HG03575 (cell line): ENCODE measurements around the gene PCDH18.
"Not testable (repeated sequence)": the region's sequence is repeated elsewhere in the genome, so short reads cannot be mapped to it uniquely, and the experiment has no call there.

Experiments used
- ATAC-seq: cut with Tn5 transposase; IDR thresholded peaks from one replicate; pipeline ENCODE4 v1.9.1; 2021; ENCODE audit not compliant: unreplicated experiment, insufficient number of reproducible peaks, low FRiP score; ENCODE audit errors: extremely low read depth

The PCDH18 gene

GRCh38 chr4:137531168-137531985, 917 bp downstream of the PCDH18 start:
- ATAC-seq, result no peak

DNA sequence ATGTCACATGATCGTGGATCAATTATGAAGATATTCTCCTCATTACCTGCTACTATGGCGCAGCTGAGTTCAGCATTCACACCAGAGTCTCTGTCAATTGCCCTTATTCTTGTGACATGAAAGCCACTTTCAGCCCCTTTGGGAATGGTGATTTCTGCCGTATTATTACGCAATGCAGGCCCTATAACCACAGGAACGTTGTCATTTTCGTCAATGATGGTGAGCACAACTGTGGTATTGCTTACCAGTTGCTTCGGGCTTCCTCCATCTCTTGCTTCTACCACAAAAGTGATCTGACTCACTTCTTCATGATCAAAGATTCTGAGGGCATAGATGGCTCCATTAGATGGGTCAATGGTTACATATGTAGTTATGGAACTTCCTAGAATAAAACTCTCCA, 2.1 kb downstream of the PCDH18 start:
- ATAC-seq, result no peak

GRCh38 chr4:137529432-137529831, 2.9 kb downstream of the PCDH18 start:
- ATAC-seq, result no peak

DNA sequence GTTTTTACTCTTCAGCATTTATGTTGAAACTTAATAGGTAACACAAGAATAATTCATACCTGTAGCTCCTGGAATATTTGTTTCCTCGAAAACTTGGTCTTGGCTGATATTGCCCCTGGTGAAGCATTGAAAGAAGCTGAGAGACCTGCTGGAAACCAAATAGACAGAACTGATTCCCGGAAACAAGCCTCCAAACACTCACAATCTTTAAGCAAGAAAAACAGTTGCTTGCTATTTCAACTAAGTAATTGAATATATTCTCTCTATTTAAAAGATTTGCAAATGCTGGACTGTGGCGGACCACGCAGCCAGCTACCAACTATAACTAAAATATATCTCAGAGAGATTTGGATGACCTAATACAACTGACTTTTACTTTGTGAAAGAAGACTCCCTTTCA, 3.6 kb downstream of the PCDH18 start:
- ATAC-seq, result no peak

GRCh38 chr4:137526681-137527080, 5.6 kb downstream of the PCDH18 start:
- no peak for ATAC-seq

GRCh38 chr4:137524725-137525369, 7.4 kb downstream of the PCDH18 start:
- ATAC-seq, result no peak

DNA sequence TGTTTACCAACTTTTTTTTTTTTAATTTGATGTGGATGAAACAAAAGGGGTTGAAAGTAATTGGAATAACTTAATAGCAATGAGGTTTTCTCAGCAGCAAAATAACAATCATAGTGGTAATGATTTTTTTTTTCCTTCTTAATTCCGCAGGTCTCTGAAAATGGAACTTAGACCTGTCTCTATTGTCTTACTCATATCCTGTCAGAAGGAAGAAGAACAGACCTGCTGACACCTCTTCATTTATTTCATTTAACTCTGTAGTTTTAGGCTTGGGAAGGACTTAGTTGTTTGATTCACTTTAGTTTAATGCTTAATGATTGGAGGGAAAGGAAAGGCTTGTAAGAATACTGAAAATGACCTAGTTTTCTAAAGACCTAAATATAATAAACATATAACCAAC, 9.0 kb downstream of the PCDH18 start:
- no peak for ATAC-seq

DNA sequence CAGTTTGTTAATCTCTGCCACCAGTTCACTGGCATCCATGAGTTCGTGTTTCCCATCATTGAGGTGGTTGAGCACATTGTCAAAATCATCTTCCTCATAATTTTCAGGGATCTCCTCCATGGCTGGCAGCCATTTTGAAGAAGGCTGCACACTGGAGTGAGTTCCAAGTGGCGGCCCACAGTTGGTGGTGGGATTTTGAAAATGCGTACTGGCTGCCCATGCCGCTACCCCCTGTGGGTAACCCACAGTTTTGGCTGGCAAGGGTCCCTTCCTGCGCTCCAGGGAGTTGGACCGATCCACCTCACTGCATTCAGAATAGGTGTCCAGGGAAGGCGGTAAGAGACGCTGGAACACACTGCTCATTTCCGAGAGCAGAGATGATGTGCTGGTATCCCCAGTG, 11.2 kb downstream of the PCDH18 start:
- no peak for ATAC-seq

- no peak for ATAC-seq
These were observed 12.9 kb downstream of the PCDH18 start for GRCh38 chr4:137519406-137519805.

DNA sequence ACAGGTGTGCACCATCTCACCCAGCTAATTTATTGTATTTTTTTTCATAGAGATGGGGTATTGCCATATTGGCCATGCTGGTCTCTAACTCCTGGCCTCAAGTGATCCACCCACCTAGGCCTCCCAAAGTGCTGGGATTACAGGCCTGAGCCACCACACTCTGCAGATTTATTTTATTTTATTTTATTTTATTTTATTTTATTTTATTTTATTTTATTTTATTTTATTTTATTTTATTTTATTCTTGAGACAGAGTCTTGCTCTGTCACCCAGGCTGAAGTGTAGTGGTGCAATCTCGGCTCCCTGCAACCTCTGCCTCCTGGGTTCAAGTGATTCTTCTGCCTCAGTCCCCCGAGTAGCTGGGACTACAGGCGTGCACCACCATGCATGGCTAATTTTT, 15.0 kb downstream of the PCDH18 start:
- not testable (repeated sequence) for ATAC-seq

GRCh38 chr4:137514406-137515111, 17.7 kb downstream of the PCDH18 start:
- no peak for ATAC-seq

DNA sequence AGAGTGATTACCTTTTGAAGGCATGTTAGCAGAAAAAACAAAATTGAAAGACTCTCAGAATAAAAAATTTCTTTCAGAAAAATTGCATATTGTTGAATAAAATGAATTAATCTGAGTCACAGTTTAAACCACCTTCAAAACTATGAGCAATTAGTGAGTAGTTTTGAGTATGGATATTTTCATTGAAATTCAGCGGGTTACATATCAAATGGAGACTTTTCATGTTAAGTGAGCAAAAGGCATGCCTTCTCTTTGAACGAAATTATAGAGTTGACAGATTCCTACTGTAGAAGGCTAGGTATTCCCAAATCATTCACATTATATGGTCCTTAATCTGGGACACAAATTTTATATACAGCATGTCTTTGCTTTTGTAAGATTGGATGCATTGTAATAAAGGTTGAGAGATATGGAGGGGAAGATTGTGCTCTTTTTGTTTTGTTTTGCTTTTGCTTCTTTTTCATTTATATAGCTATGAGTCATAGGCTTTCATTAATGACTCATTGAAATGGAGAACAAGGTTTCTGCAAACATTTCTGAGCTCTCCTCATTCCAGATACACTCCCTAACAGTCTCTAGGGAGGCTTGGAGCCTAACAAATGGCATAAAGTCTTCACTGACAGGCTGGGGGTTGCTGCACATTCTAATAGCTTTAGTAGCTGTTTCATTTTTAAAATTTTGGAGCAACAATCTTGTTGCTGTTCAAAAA, 21.6 kb downstream of the PCDH18 start:
- ATAC-seq, result no peak

GRCh38 chr4:137509855-137510282, 22.4 kb downstream of the PCDH18 start:
- ATAC-seq, result no peak

GRCh38 chr4:137502339-137503129, 29.8 kb downstream of the PCDH18 start:
- no peak for ATAC-seq

DNA sequence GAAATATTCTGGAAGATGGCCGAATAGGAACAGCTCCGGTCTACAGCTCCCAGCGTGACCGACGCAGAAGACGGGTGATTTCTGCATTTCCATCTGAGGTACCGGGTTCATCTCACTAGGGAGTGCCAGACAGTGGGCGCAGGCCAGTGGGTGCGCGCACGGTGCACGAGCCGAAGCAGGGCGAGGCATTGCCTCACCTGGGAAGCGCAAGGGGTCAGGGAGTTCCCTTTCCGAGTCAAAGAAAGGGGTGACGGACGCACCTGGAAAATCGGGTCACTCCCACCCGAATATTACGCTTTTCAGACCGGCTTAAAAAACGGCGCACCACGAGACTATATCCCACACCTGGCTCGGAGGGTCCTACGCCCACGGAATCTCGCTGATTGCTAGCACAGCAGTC, 36.0 kb downstream of the PCDH18 start:
- not testable (repeated sequence) for ATAC-seq

GRCh38 chr4:137495578-137495977, 36.7 kb downstream of the PCDH18 start:
- ATAC-seq, result no peak

DNA sequence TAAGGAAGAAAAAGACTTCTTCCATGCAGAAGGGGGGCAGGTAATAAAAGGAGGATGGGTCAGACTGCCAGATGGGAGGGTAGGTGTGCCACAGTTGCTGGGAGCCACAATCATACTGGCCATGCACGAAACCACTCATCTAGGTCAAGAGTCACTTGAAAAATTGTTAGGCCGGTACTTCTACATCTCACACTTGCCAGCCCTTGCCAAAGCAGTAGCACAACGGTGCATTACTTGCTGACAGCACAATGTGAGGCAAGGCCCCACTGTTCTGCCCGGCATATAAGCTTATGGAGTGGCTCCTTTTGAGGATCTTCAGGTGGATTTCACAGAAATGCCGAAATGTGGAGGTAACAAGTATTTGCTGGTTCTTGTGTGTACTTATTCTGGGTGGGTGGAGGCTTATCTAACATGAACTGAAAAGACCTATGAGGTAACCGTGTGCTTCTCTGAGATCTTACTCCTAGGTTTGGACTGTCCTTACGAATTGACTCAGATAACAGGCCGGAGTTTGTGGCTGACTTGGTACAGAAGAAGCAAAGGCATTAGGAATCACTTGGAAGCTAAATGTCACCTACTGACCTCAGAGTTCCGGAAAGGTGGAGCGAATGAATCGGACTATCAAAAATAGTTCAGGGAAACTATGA, 48.9 kb downstream of the PCDH18 start:
- not testable (repeated sequence) for ATAC-seq

- ATAC-seq, result not testable (repeated sequence)
These were observed 52.6 kb downstream of the PCDH18 start for GRCh38 chr4:137479657-137480056.
